SK-N-SH treated with all-trans-retinoic acid at 6 μM for 48 hours (cell line): Measurements from ENCODE around the gene F2RL2.

Experiments used
- ARNTL ChIP-seq: fragments of 450-650 bp; formaldehyde crosslinking; IDR thresholded peaks from 2 replicates; pipeline ENCODE4 v1.5.0; 2020; ENCODE audit warnings: low read depth, mild to moderate bottlenecking, moderate library complexity, borderline replicate concordance
- ESRRG ChIP-seq: fragments of 250-450 bp; sonication (Bioruptor Pico); IDR thresholded peaks from 2 replicates; pipeline ENCODE4 v1.6.1; 2021; ENCODE audit warnings: mild to moderate bottlenecking
- ISL1 ChIP-seq: fragments of 250-450 bp; sonication (Bioruptor Pico); IDR thresholded peaks from 2 replicates; pipeline ENCODE4 v2.1.2; 2022; ENCODE audit warnings: mild to moderate bottlenecking, moderate library complexity
- OSR1 ChIP-seq: fragments of 250-450 bp; sonication (Bioruptor Pico); IDR thresholded peaks from 2 replicates; pipeline ENCODE4 v1.8.0; 2022; ENCODE audit warnings: moderate library complexity, mild to moderate bottlenecking, inconsistent platforms
- RARB ChIP-seq: fragments of 250-450 bp; sonication (Bioruptor Pico); IDR thresholded peaks from 2 replicates; pipeline ENCODE4 v1.8.0; 2021; ENCODE audit warnings: mild to moderate bottlenecking, moderate library complexity
- TCF4 ChIP-seq: fragments of 250-450 bp; sonication (Bioruptor Pico); IDR thresholded peaks from 2 replicates; pipeline ENCODE4 v1.8.0; 2021; ENCODE audit warnings: mild to moderate bottlenecking, moderate library complexity, borderline replicate concordance
- TOX ChIP-seq: fragments of 250-450 bp; sonication (Bioruptor Pico); IDR thresholded peaks from 2 replicates; pipeline ENCODE4 v1.8.0; 2021; ENCODE audit warnings: mild to moderate bottlenecking, moderate library complexity, borderline replicate concordance
- ZC3H10 ChIP-seq: fragments of 250-450 bp; sonication (Bioruptor Pico); IDR thresholded peaks from 2 replicates; pipeline ENCODE4 v1.5.1; 2021; ENCODE audit warnings: mild to moderate bottlenecking, moderate library complexity
- ZNF8 ChIP-seq: fragments of 450-650 bp; formaldehyde crosslinking; IDR thresholded peaks from 2 replicates; pipeline ENCODE4 v1.5.0; 2020; ENCODE audit warnings: mild to moderate bottlenecking, moderate library complexity
- TF ChIP-seq, protein P1 (sequence below): fragments of 250-450 bp; sonication (Bioruptor Pico); IDR thresholded peaks from 2 replicates; pipeline ENCODE4 v1.5.1; 2020; ENCODE audit warnings: low read depth, mild to moderate bottlenecking, moderate library complexity
- TF ChIP-seq, protein P2 (sequence below): fragments of 250-450 bp; sonication (Bioruptor Pico); IDR thresholded peaks from 2 replicates; pipeline ENCODE4 v1.8.0; 2020; ENCODE audit warnings: mild to moderate bottlenecking, moderate library complexity, borderline replicate concordance

DNA sequence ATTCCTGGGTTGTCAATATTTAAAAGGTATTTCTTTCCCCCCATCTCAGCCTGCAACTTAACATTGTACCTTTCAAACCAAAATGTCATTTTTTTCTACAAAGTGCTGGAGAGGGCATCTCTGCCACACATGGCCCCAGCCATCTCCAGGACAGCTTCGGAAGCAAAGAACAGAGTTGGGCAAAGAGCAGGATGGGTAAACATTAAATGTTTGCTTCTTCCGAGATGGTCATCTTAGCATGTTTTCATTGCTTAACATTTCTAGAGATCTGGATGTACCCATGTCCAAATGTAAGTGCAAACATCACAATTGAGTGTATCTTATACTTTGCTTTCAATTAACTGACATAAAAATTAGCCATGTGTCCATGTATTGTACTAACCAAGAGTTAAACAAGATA, 14.3 kb upstream of the F2RL2 start:
- TF ChIP-seq ZC3H10 (CRISPR knock-in tag) (no peak), ISL1 (no peak), TCF4 (CRISPR knock-in tag) (no peak), ZNF8 (CRISPR knock-in tag) (no peak), ESRRG (CRISPR knock-in tag) (no peak), ARNTL (CRISPR knock-in tag) (no peak), RARB (CRISPR knock-in tag) (no peak), TOX (no peak), OSR1 (CRISPR knock-in tag) (no peak)
- TF ChIP-seq, protein P1, sequence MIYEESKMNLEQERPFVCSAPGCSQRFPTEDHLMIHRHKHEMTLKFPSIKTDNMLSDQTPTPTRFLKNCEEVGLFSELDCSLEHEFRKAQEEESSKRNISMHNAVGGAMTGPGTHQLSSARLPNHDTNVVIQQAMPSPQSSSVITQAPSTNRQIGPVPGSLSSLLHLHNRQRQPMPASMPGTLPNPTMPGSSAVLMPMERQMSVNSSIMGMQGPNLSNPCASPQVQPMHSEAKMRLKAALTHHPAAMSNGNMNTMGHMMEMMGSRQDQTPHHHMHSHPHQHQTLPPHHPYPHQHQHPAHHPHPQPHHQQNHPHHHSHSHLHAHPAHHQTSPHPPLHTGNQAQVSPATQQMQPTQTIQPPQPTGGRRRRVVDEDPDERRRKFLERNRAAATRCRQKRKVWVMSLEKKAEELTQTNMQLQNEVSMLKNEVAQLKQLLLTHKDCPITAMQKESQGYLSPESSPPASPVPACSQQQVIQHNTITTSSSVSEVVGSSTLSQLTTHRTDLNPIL (CRISPR knock-in tag): no peak
- TF ChIP-seq, protein P2, sequence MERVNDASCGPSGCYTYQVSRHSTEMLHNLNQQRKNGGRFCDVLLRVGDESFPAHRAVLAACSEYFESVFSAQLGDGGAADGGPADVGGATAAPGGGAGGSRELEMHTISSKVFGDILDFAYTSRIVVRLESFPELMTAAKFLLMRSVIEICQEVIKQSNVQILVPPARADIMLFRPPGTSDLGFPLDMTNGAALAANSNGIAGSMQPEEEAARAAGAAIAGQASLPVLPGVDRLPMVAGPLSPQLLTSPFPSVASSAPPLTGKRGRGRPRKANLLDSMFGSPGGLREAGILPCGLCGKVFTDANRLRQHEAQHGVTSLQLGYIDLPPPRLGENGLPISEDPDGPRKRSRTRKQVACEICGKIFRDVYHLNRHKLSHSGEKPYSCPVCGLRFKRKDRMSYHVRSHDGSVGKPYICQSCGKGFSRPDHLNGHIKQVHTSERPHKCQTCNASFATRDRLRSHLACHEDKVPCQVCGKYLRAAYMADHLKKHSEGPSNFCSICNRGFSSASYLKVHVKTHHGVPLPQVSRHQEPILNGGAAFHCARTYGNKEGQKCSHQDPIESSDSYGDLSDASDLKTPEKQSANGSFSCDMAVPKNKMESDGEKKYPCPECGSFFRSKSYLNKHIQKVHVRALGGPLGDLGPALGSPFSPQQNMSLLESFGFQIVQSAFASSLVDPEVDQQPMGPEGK: no peak
